Sigmoid colon (tissue), 7 donors: ENCODE measurements around the gene REST. TPM values are rescaled to one million over a fixed set of nuclear protein-coding genes. Genes with fewer than 3 reads are reported as not detected.
A peak's percentile ranks its signal among the peaks of the same experiment; 100 is the strongest.

Experiments
- DNase-seq: peaks from one replicate; pipeline ENCODE4 v3.0.0-alpha.2; 2019
- H3K27ac ChIP-seq, 4 donors: fragments of 200-600 bp; sonication (generic); one replicate each; pipeline ENCODE4 v1.5.1; 2016 to 2019; ENCODE audit warnings: mild to moderate bottlenecking in 1 of 4
- H3K27me3 ChIP-seq, 3 donors: fragments of 200-600 bp; sonication (generic); one replicate each; pipeline ENCODE4 v1.5.1; 2019; ENCODE audit warnings: mild to moderate bottlenecking in 1 of 3
- H3K36me3 ChIP-seq, 4 donors: fragments of 200-600 bp; sonication (generic); one replicate each; pipeline ENCODE4 v1.5.1; 2016 to 2019
- H3K4me1 ChIP-seq, 4 donors: fragments of 200-600 bp; sonication (generic); one replicate each; pipeline ENCODE4 v1.5.1; 2017 to 2019
- H3K4me3 ChIP-seq, 4 donors: fragments of 200-600 bp; sonication (generic); one replicate each; pipeline ENCODE4 v1.5.1; 2017 to 2019; ENCODE audit warnings: mild to moderate bottlenecking in 2 of 4, moderate library complexity in 1 of 4
- H3K9me3 ChIP-seq, 4 donors: fragments of 200-600 bp in 3 of 4; sonication (generic) in 3 of 4; one replicate each; pipeline versions ENCODE4 v1.5.1 to v1.6.1; 2013 to 2019
- EP300 ChIP-seq, 4 donors: sonication (generic); formaldehyde crosslinking; IDR thresholded peaks; one replicate each; pipeline ENCODE4 v1.6.1; 2017; ENCODE audit warnings: antibody characterized with exemption in 4 of 4
- POLR2A ChIP-seq, 2 donors: fragments of 450-650 bp; IDR thresholded peaks; one replicate each; pipeline ENCODE4 v1.6.1; 2016; ENCODE audit warnings: antibody characterized with exemption in 2 of 2, mild to moderate bottlenecking in 2 of 2, moderate library complexity in 2 of 2
- POLR2AphosphoS5 ChIP-seq, 4 donors: sonication (generic); formaldehyde crosslinking; IDR thresholded peaks; one replicate each; pipeline ENCODE4 v1.6.1; 2017; ENCODE audit warnings: antibody characterized with exemption in 4 of 4
- WGBS, 2 donors: extraction: QIAGEN DNeasy Blood & Tissue Kit; methylation state at CpG; one replicate each; pipeline ENCODE4 v1.1.7; 2013; 5-methylcytosine and 5-hydroxymethylcytosine counted together
- intact Hi-C: fragments of 100-400 bp; cut with DNase I; formaldehyde crosslinking; loops from one replicate; pipeline ENCODE4 v1.15.1; 2023
- polyA plus RNA-seq, 3 donors: library from polyadenylated mRNA; stranded (reverse); fragments of 200-250 nt; gene quantifications; one replicate each; pipeline ENCODE4 v1.2.3, GENCODE V29; 2013
- total RNA-seq, 4 donors: library from RNA; depleted of rRNA; stranded (reverse); fragments of >200 nt; gene quantifications; one replicate each; pipeline ENCODE4 v1.1.0, GENCODE V29; 2016
- TF ChIP-seq, protein P1 (sequence below), 4 experiments: fragments of 450-650 bp in 3 of 4; fragments of 200-600 bp in 1 of 4; IDR thresholded peaks; one replicate each; pipeline ENCODE4 v1.5.1; 2016 to 2019; ENCODE audit warnings: antibody characterized with exemption in 4 of 4, mild to moderate bottlenecking in 3 of 4, moderate library complexity in 2 of 4
- donor health status: healthy with polysubstance abuse.
- donor health status: Bipolar disorder and iron deficiency.
- donor health status: healthy.

Gene REST
- total and polyA plus RNA-seq, 7 donors = 4.8 to 32.8 (median 23.7) TPM

DNA sequence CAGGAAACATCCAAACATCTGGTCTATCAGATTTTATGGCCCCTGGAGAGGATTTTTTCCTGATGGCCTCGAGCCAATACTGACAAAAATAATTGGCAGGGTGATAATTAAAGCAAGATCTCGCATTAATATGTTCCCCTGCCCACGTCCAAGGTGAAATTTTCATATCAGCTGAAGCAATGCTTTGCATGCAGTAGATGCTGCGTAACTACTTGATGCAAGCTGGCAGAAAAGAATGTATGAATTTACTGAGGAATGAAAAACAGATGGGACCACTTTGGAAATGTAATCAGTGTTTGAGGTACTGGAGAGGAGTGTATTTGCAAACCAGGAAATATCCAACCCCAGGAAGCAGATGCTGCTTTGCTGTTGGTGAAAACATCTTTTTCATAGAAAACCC, 36.8 kb upstream of the REST start:
- no peaks in the 10 kb centered on the region for H3K36me3 ChIP-seq
- H3K27ac ChIP-seq = no peak overlapping the region
- no peak overlapping the region for H3K4me3 ChIP-seq
- H3K9me3 ChIP-seq = no peaks in the 10 kb centered on the region
- H3K4me1 ChIP-seq = no peaks in the 10 kb centered on the region
- no peaks in the 10 kb centered on the region for H3K27me3 ChIP-seq
- intact Hi-C loops = no loop called here
- DNase-seq = no peak
- 21 to 27% methylated on average over 4 of the region's 4 CpGs for WGBS, 2 donors
- TF ChIP-seq POLR2AphosphoS5 (IDR thresholded peaks at IDR 0.05) (no peak), POLR2A (IDR thresholded peaks at IDR 0.05) (no peak), EP300 (IDR thresholded peaks at IDR 0.05) (no peak)
- TF ChIP-seq, protein P1, sequence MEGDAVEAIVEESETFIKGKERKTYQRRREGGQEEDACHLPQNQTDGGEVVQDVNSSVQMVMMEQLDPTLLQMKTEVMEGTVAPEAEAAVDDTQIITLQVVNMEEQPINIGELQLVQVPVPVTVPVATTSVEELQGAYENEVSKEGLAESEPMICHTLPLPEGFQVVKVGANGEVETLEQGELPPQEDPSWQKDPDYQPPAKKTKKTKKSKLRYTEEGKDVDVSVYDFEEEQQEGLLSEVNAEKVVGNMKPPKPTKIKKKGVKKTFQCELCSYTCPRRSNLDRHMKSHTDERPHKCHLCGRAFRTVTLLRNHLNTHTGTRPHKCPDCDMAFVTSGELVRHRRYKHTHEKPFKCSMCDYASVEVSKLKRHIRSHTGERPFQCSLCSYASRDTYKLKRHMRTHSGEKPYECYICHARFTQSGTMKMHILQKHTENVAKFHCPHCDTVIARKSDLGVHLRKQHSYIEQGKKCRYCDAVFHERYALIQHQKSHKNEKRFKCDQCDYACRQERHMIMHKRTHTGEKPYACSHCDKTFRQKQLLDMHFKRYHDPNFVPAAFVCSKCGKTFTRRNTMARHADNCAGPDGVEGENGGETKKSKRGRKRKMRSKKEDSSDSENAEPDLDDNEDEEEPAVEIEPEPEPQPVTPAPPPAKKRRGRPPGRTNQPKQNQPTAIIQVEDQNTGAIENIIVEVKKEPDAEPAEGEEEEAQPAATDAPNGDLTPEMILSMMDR (IDR thresholded peaks at IDR 0.05) = no peak

DNA sequence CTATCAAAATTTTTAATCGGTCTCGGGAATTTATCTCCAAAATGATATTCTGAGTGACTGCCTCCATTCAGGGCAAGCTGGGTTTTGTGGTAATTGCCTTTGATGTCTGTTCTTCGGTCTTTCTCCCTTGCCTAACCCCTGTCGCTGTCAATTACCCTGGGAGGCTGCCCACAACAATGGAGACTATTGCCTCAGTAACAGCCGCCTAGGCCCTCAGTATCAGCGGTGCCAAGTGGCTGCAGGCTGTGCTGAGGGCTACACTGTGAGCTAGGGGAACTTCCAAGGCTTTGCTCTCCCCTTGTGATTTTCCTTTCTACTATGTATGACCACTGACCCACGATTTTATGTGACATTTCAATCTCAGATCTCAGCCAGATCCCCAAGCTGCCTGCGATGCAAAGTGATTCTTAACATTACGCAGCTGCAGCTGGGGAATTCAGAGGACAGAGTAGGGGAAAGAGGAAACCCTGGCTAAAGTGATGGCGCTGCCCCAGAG, 36.3 kb upstream of the REST start:
- Histone ChIP-seq H3K4me3 (no peak overlapping the region), H3K9me3 (no peaks in the 10 kb centered on the region), H3K27me3 (no peaks in the 10 kb centered on the region), H3K4me1 (no peaks in the 10 kb centered on the region), H3K36me3 (no peaks in the 10 kb centered on the region), H3K27ac (no peak overlapping the region)
- TF ChIP-seq, protein P1 (IDR thresholded peaks at IDR 0.05) = no peak
- no peak for TF ChIP-seq EP300 (IDR thresholded peaks at IDR 0.05)
- TF ChIP-seq POLR2AphosphoS5 (IDR thresholded peaks at IDR 0.05) = no peak
- no peak for TF ChIP-seq POLR2A (IDR thresholded peaks at IDR 0.05)
- WGBS, 2 donors = 28 to 56% methylated on average over 10 of the region's 10 CpGs
- intact Hi-C loops = no loop called here
- no peak for DNase-seq

DNA sequence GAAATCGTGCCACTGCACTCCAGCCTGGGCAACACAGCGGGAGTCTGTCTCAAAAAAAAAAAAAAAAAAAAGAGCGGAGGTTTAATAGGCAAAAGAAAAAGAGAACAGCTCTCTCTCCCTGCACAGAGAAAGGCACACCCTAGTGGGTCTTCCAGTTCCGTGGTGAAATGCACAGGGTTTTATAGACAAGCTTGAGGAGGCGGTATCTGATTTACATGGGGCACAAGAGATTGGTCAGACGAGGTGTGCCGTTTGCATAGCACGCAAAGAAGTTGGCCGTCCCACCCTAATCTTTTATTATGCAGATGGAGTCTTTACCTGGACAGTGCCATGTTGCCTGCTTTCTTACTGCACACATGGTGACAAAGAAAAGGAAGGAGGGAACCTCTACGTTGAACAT, 33.5 kb upstream of the REST start:
- intact Hi-C loops = no loop called here

DNA sequence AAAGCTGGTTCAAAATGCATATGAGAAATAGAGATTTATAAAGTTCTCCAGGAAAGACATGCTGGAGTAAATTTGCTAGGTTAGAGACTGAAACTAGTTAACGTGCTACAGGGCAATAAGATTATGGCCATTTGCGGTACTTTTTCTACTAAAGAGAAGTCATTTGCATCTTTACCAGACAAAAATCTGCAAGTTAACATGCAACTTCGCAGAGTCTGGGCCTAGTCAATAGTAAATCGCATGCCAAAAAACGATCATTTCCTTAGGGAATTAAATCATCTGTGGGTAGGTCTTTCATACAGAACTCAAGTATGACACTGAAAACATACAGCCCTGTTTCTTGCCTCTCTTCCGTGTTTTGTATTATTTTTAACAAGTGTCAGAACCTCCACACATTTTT, 32.8 kb upstream of the REST start:
- intact Hi-C loops = no loop called here
- TF ChIP-seq, protein P1 (IDR thresholded peaks at IDR 0.05) = no peak
- TF ChIP-seq POLR2AphosphoS5 (IDR thresholded peaks at IDR 0.05) = no peak
- no peak for TF ChIP-seq POLR2A (IDR thresholded peaks at IDR 0.05)
- no peak for TF ChIP-seq EP300 (IDR thresholded peaks at IDR 0.05)
- 48 to 72% methylated on average over 6 of the region's 6 CpGs for WGBS, 2 donors
- Histone ChIP-seq H3K27me3 (no peaks in the 10 kb centered on the region), H3K4me1 (no peaks in the 10 kb centered on the region), H3K9me3 (no peaks in the 10 kb centered on the region), H3K27ac (no peak overlapping the region), H3K4me3 (no peak overlapping the region), H3K36me3 (no peaks in the 10 kb centered on the region)
- DNase-seq = no peak

More for the DNA sequence above, 33.5 kb upstream of the REST start:
- Histone ChIP-seq H3K27ac (no peak overlapping the region), H3K4me1 (no peaks in the 10 kb centered on the region), H3K9me3 (no peaks in the 10 kb centered on the region), H3K4me3 (no peak overlapping the region), H3K27me3 (no peaks in the 10 kb centered on the region), H3K36me3 (no peaks in the 10 kb centered on the region)
- DNase-seq = no peak
- peak in 1 of 2 donors; percentile 30 for TF ChIP-seq POLR2A (IDR thresholded peaks at IDR 0.05)
- no peak for TF ChIP-seq POLR2AphosphoS5 (IDR thresholded peaks at IDR 0.05)
- 38 to 72% methylated on average over 10 of the region's 10 CpGs for WGBS, 2 donors

DNA sequence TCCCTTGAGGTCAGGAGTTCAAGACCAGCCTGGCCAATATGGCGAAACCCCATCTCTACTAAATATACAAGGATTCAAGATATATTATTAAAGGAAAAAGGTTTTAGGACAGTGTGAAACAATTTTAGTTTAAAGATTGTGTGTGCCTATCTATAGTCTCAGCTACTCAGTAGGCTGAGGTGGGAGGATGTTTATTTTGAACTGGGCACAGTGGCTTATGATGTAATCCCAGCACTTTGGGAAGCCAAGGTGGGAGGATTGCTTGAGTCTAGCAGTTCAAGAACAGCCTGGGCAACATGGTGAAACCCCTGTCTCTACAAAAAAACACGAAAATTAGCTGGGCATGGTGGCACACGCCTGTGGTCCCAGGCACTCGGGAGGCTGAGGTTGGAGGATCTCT, 31.4 kb upstream of the REST start:
- intact Hi-C loops = no loop called here
- Histone ChIP-seq H3K4me3 (no peak overlapping the region), H3K36me3 (no peaks in the 10 kb centered on the region), H3K27ac (no peak overlapping the region), H3K4me1 (no peaks in the 10 kb centered on the region), H3K27me3 (no peaks in the 10 kb centered on the region), H3K9me3 (no peaks in the 10 kb centered on the region)
- DNase-seq = no peak
- TF ChIP-seq POLR2A (IDR thresholded peaks at IDR 0.05) (no peak), POLR2AphosphoS5 (IDR thresholded peaks at IDR 0.05) (no peak)
- TF ChIP-seq, protein P1 (IDR thresholded peaks at IDR 0.05) = no peak
- 93 to 94% methylated on average over 4 of the region's 4 CpGs for WGBS, 2 donors
